Dedifferentiated amniotic fluid mesenchymal stem cell (primary cell): ENCODE measurements around the gene SP5.
"Not testable (repeated sequence)": the region's sequence is repeated elsewhere in the genome, so short reads cannot be mapped to it uniquely, and the experiment has no call there.

Experiments
- DNase-seq: peaks from one replicate; pipeline ENCODE4 v3.0.0-alpha.2; 2016; ENCODE audit errors: extremely low spot score

The SP5 gene

DNA sequence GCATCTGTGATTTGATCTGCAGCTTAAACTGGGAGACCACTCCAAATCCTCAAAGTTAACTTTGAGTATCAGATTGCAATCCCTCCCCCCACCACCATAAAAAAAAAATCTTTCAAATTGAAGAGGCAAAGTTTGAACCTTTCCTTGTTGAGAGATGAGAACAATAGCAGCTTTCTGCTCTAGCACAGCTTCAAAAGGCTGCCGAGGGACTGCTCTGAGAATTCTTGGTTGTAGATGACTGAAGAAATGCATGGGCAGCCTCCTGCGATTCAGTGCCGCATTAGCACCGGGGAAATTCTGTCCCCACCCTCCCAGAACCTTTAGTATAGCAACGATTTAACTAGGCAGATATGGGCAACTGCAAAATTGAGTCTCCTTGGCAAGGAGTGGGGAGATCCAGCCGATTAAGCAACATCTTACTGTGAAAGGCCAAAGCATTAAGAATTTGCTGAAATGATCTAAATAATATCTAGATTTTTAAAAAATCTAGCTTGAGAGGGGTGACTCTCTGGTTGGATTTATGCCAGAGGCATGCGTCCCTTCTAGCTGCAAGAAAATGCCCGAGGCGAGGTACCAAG is 3.9 kb upstream of the SP5 start:
- DNase-seq = no peak

DNA sequence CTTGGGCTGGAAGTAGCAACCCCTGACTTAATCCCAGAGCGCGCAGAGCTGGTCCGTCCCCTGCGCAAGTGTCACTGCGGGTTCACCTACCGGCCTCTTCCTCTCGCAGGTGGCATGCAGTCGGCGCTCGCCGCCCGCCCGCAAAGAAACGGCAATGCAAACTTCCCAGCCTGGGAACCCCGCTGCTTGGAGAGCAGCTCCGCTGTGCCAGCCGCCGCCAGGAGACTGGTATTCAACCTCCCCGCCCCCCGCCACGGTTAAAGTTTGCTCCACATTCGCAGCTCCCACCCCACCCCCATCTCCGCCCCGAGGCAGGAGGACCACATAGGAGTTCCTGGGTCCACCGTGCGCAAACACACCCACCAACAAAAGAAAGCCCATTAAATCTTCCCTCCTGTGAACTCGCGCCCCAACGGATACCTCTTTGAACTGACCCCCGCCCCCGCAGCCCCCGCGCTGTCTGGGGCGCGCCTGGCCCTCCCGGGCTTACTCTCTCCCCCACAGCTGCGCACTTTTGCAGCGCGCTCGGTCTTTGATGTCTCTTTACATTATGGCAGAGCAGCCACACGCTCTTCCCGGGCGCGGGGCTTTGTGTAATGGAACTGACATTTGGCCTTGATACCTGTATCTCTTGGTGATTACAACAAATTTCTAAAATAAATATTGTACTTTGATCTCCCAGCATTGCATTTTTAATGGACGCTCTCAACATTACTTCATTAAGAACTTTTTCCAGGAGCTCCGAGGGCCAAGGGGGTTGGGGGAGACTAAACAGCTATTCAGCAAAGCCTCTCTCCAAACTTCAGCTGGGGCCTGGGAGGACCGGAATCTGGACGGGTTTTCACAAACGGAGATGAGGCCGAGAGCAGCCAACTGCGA is 3.1 kb upstream of the SP5 start:
- no peak for DNase-seq

DNA sequence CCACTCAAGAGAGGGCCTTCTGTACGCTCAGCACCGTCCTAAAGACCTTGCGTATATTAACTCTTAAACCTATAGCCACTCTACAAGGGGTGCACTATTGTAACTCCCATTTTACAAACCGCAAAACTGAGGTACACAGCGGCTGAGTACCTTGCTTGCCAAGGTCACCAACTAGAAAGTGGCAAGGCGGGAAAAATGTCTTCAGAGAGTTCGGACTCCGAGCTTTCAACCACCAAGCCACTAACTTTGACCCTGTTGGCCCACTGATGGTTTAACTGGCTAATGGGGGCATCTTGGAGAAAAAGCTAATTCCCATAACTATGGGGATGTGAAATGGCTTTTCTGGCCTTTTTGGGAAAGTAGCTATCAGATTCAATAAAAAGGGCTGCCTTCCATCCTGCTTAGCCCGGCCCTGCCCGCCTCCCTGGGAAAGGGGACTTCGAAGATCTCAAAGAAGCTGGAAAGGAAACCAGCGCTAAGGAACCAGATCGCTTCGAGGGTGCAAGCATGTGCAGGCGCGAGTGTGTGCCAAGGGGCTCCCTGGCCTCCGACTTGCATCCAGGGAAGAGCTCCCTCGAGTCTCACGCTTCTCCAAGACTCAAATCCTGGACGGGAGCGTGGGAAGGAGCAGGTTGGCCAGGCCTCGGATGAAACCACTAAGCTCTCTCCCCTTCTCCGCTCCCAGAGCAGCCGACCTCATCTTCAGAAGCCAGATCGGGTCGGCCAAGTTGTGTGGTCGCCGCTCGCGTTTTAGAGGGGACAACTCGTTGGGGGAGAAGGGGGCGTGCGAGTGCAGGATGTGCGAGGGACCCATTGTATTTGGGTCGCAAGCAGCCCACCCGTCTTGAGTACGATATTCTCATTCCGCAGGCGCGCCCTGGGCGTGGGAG is 2.2 kb upstream of the SP5 start:
- no peak for DNase-seq

DNA sequence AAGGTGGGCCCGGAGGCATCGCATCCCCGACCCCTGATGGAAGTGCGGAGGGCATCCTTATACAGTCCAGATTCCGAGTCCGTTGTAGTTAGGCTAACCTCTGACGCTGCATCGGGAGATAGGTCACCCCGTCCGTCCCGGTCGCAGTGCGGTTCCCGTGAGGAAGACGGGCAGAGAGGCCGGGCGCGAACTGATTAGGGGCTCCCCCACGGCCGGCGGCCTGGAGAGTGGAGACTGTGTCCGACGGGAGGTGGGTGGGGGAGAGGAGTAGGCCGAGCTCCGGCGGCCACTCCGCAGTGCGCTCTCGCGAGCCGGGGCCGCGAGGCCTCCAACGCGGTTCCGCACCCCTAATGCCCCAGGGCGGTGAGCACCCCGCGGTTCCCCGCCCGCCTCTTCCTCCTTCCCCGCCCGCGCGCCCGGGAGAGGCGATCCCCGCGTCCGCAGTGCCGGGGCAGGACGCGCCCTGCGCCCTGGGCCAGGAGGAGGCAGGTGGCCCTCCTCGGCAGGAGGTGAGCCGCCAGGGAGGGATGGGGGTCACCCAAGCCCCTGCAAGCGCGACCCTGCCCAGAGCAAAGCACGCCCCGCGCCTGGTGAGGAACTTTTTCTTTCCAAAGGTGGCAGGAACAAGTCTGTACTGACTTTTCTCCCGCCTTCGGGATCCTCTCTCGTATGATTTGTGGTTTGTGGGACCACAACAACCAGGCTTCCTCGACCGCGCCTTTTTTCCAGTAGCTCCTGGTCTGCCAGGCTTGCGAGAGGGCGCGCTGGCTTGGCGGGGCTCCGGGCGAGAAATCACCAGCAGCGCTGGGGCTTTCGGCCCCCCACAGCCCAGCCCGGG is 1.4 kb upstream of the SP5 start:
- DNase-seq = no peak

DNA sequence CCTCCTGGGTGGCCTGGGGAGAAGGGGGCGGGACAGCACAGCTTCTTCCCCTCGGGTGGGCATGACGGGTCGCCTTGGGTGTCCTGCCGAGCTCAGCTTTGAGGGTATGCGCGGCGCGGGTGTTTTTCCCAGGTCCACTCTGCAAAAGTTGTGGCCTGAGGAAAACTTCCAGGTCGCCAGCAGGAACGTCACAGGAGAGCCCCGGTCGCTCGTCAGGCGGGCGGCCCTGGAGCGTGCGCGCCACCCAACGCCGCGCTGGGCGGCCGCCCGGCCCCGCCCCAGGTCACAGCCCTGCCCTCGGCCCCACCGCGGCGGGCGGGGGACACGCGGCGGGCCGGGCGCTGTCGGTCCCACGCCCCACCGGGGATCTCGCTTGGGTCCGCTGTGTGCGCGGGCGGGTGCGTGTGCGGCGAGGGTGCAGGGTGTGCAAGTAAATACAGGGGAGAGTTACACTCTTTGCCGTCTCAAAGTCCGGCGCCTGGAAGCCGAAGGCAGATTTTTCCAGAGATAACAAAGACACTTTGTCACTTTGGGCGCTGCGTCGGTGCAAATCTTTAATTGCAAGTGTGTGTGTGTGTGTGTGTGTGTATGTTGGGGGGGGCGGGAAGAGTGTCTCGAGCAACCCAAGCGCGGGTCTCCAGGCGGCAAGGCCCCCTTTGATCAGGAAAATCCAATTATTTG is 616 bp upstream of the SP5 start:
- DNase-seq = no peak

DNA sequence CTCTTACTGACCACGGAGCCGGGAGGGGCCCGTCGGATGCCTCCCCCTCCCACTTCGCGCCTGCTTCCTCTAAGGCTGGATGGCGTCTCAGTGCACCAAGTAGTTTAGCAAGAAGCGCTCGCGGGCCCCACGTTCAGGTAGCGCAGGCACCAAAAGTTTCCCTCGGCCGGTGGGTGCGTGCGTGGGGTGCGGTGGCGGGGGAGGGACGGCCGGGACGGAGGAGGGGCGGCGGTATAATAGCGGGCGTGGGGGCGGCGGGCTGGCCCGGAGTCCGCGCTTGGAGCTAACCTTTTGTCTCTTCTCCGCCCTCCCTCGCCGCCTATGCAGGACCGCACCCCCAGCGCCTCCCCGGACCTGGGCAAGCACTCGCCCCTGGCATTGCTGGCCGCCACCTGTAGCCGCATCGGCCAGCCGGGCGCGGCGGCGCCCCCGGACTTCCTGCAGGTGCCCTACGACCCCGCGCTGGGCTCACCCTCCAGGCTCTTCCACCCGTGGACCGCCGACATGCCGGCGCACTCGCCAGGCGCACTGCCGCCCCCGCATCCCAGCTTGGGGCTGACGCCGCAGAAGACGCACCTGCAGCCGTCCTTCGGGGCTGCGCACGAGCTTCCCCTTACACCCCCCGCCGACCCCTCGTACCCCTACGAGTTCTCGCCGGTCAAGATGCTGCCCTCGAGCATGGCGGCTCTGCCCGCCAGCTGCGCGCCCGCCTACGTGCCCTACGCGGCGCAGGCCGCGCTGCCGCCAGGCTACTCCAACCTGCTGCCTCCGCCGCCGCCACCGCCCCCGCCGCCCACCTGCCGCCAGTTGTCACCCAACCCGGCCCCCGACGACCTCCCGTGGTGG is 1.0 kb downstream of the SP5 start:
- DNase-seq = no peak

DNA sequence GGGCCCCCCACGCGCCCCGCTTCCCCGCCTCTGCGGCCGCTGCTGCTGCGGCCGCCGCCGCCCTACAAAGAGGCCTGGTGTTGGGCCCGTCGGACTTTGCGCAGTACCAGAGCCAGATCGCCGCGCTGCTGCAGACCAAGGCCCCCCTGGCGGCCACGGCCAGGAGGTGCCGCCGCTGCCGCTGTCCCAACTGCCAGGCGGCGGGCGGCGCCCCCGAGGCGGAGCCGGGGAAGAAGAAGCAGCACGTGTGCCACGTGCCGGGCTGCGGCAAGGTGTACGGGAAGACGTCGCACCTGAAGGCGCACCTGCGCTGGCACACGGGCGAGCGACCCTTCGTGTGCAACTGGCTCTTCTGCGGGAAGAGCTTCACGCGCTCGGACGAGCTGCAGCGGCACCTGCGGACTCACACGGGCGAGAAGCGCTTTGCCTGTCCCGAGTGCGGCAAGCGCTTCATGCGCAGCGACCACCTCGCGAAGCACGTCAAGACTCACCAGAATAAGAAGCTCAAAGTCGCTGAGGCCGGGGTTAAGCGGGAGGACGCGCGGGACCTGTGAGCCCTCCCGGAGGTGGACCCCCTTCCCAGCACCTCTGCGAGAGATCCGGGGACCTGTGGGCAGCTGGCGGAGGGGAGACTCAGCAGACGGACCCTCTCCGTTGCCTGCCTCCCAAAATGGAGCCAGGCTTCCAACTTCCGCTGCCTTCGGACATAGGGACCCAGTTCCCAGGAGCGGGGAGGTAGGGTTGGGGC is 1.9 kb downstream of the SP5 start:
- DNase-seq = no peak

DNA sequence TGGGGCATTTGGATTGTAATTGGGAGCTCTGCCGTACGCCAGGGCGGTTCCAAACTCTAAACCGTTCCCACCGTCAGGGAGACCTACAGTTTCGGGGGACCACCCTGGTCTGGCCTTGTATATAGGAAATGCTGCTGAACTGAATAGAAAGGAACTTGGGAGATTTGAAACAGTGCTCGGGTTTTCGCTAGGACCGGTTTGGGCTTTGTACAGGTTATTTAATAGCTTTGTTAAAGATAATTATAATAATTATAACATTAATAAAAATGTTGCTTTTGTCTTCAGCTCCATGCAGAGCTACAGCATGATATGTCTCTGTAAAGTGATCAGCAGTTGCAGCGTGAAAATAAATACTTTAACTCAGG is 2.4 kb downstream of the SP5 start:
- no peak for DNase-seq

DNA sequence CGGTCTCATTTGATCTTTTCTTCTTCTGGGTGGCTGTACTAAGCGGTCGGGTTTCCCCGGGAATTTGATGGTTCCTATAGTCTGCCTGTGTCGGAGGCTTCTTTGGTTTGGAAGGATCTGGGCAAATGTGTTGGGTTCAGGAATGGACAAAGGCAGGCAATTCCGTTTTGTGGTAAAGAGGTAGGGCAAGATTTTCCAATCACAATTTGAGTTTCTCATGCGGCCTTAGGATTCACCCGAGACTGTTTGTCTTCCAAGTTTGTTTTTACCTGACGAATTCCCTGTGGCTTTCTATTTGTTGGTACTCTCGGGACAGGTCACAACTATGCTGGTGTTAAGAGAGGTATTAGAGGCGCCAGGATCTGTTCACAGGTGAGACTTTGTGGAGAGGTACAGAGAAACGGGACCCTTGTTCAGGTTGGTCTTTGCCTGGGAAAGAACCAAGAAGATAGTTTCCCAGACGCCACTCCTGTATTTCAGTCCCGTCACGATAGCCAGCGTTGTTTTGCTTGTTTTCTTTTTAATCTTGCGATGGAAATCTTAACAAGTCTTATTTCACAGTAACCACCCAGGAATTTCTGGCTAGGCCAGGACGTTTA is 3.0 kb downstream of the SP5 start:
- DNase-seq = no peak

DNA sequence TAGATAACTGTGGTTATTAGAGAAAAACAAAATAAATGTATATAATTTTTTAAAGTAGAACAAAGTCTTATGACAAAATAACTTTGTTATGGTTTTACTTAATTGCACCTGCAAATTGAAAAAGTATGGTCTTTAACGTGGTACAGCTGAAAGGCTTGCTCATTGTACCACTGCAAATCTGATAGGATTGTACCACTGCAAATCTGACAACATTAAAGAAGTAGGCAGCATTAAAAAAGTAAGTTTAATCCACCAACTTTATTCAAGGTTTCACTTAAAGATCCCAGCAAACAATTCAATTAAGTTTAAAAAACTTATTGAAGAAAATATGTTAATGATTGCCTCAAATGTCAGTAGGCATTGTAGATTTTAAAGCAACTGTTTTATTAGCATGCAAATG is 4.7 kb downstream of the SP5 start:
- no peak for DNase-seq

DNA sequence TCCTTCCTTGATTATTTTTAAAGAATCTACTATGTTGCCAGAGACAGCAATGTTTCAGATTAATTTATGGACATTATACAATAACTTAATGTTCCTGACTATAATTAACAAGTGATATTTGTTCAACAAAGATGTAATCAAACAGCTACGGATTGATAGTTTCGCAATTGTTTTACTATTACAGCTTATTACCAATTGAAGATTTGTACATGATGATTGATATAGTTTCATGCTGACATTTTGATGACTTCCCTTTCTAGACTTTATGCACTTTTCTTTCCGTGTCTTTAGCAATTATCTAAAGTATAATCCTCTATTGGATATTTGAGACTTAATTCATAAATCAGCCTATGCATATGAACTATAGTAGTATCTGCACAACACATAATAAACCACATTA is 6.5 kb downstream of the SP5 start:
- DNase-seq = no peak

DNA sequence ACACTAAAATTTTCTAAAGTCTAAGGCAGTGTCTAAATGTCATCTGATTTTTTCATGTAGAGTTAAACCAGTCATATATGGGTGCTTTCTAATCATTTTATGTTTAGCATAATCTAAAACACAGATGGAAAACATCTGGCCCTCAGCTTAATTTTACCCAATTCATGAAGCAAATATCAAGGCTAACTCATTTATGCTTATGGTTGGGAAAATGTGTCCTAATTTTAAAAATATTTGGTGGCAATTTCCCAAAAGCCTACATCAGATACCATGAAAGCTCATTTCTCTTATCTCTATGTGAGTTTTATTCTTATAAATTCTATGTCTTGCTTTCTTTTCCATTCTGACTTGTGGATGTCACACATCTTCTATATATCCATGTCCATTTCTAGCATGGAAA is 7.2 kb downstream of the SP5 start:
- DNase-seq = no peak

DNA sequence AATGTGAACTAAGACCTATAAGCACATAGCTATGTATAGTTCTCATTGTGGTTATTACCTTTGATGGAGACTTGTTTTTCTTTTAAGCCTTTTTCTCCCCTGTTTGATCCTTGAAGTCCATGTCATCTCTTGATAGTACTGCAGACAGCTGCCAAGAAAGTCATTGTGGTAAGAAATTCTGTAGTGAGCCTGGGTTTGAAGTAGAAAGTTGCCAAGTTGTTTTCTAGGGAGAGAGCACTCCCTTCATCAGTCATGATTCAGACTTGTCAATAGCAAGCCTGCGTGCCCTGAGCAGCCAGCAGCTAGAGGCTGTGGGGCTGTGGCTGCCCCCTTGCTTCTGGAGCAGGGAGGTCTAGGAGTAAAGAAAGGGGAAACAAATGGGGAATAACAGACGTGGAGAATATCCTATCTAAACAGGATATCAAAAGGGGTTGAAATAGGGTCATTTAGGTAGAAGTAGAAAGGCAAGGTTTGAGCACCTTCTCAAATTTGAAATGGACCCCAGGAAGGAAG is 8.4 kb downstream of the SP5 start:
- DNase-seq = no peak

DNA sequence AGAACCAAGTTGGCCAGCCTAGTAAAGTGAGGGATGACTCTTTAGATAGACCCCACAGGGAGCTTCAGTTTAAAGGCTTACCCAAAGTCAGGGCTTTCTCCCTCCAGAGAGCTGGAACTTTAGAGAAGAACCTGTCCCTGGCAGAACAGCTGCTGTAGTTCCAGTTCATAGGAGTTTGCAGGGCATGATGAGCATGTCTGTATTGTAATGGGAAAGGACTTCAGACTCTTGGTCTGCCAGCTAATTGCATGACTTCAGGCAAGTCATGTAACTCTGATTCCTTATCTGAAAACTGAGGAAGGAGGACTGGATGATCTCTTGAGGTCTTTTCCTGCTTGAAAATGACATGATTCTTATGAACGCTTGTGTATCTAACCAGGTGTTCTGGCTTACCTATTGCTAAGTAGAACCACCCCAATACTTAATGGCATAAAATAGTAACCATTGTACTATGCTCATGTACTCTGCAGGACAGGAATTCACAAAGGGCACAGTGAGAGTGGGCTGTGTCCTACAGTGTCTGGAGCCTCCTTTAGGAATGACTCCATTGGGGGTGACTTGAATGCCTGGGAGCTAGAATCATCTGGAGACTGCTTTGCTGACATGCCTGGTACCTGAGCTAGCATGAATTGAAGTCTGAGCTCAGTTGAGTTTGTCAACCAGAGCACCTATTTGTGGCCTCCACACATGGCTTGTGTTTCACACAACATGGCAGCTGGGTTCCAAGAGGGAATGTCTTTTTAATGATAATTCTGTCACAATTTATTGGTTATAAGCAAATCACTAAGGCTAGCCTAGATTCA is 18.9 kb downstream of the SP5 start:
- no peak for DNase-seq

DNA sequence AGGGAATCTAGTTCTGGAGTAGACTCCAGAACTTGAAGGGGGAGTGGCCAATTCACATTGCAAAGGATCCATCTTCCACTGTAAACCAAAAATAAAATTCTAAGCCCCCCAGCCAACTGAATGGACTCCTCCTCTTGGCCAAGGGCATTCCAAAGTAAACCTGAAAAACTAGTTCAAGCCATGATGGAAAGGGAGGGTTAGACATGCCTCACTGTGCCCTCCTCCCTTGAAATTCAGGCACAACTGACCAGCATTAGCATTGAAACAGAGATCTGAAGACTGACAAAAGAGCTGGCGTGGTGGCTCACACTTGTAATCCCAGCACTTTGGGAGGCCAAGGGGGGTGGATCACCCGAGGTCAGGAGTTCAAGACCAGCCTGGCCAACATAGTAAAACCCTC is 19.5 kb downstream of the SP5 start:
- not testable (repeated sequence) for DNase-seq

DNA sequence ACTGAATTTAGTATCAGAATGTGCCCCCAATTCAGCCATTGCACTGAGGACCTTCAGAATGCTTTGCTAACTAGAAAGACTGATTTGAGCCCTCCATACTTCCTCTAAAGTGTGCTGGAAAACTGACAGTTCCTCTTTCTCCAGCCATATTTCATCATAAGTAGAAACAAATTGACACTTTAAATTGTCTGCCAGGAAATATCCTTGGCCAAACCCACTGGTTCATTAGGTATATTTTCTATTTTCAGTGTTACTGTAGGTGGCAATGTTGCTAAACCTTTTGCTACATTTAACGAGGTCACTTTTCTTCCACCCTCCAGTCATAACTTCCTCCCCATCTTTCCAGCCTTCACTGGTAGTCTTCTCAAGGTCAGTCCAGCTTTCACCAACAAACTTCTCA is 21.5 kb downstream of the SP5 start:
- no peak for DNase-seq

DNA sequence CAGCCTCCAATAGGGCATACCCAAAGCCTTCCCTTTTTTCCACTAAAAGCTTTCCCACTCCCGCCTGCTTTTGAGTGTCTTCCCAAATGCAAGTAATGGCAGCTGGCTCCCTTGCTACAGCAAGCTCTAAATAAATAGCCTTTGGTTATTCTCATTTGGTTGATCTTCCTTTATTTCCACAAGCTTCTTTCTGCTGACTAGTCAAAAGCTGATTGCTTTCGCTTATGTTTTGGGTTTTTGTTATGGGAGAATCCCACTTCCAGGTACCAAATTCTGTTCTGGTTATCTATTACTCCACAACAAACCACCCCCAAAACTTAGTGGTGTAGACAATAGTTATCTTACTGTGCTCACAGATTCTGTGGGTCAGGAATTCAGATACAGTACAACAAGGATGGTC is 22.3 kb downstream of the SP5 start:
- no peak for DNase-seq

DNA sequence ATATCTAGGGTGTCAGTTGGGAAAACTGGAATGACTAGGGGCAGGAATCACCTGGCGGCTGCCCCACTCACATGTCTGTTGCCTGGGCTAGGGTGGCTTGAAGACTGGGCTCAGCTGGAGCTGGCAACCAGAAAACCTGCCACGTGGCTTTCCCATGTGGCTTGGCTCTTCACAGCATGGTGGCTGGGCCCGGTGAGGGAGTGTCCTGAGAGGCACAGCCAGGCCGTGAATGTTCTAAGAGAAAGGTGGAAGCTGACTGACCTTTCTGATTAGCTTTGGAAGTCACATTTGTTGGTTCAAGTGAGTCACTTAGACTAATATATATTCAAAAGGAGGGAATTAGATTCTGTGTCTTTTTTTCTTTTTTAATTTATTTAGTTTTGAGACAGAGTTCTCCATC is 22.7 kb downstream of the SP5 start:
- no peak for DNase-seq
